Measurements from ENCODE around the gene CNIH2. TPM values are rescaled to one million over a fixed set of nuclear protein-coding genes. Genes with fewer than 3 reads are reported as not detected.

The CNIH2 gene
- total RNA-seq, 1 experiment from 2014 or later: 1.3 TPM

- Histone ChIP-seq H3K9me2 (ENCODE audit: insufficient read depth) (no peaks in the 10 kb centered on the region), H3K79me2 (ENCODE audit: insufficient read depth, low read length) (no peaks in the 10 kb centered on the region), H3K9ac (ENCODE audit: low read length) (no peak overlapping the region), H4K20me1 (ENCODE audit: insufficient read depth) (no peaks in the 10 kb centered on the region), H2AFZ (ENCODE audit: low read depth, low read length, poor library complexity, severe bottlenecking) (no peak overlapping the region), H3K4me2 (ENCODE audit: low read length) (no peak overlapping the region), H3K4me3 (replicated peaks in 1 of 2; ENCODE audit: low read depth in 1 of 2, low read length in 2 of 2) (no peak overlapping the region), H3K36me3 (ENCODE audit: control insufficient read depth in 1 of 2, insufficient read depth in 2 of 2, low read length in 2 of 2) (peaks cover 2 to 7% of the 10 kb centered on the region in 2 experiments; a peak in 2 of 4 replicates), H3K27ac (ENCODE audit: low read depth, low read length) (no peak overlapping the region), H3K27me3 (ENCODE audit: insufficient read depth, low read length) (no peaks in the 10 kb centered on the region), H3K9me3 (ENCODE audit: control insufficient read depth in 1 of 2, insufficient read depth in 1 of 2, low read depth in 1 of 2, low read length in 2 of 2) (no peaks in the 10 kb centered on the region), H3K4me1 (ENCODE audit: control insufficient read depth in 1 of 2, insufficient read depth in 2 of 2, low read length in 2 of 2) (no peaks in the 10 kb centered on the region)
- TF ChIP-seq EZH2 (IDR thresholded peaks at IDR 0.05): no peak
- no peak for TF ChIP-seq ZFX (IDR thresholded peaks at IDR 0.05)
- no peak for TF ChIP-seq CBX3 (IDR thresholded peaks at IDR 0.05; ENCODE audit: low read depth)
- no peak for TF ChIP-seq EGR1 (IDR thresholded peaks at IDR 0.05; ENCODE audit: low read depth)
- TF ChIP-seq SIN3A (IDR thresholded peaks at IDR 0.05; ENCODE audit: low read depth): no peak
- no peak for TF ChIP-seq ZNF274 (IDR thresholded peaks at IDR 0.05; ENCODE audit: low read depth, low read length)
- no peak for TF ChIP-seq POLR2AphosphoS5 (IDR thresholded peaks at IDR 0.05; ENCODE audit: low read depth, low read length)
- no peak for TF ChIP-seq ZBTB33 (IDR thresholded peaks at IDR 0.05; ENCODE audit: extremely low read depth, insufficient replicate concordance, low read length)
- TF ChIP-seq REST (IDR thresholded peaks at IDR 0.05; ENCODE audit: low read depth): no peak
- TF ChIP-seq, protein P1, sequence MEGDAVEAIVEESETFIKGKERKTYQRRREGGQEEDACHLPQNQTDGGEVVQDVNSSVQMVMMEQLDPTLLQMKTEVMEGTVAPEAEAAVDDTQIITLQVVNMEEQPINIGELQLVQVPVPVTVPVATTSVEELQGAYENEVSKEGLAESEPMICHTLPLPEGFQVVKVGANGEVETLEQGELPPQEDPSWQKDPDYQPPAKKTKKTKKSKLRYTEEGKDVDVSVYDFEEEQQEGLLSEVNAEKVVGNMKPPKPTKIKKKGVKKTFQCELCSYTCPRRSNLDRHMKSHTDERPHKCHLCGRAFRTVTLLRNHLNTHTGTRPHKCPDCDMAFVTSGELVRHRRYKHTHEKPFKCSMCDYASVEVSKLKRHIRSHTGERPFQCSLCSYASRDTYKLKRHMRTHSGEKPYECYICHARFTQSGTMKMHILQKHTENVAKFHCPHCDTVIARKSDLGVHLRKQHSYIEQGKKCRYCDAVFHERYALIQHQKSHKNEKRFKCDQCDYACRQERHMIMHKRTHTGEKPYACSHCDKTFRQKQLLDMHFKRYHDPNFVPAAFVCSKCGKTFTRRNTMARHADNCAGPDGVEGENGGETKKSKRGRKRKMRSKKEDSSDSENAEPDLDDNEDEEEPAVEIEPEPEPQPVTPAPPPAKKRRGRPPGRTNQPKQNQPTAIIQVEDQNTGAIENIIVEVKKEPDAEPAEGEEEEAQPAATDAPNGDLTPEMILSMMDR (IDR thresholded peaks at IDR 0.05 in 2 of 3, conservative IDR thresholded peaks at IDR 0.05 in 1 of 3; ENCODE audit: borderline replicate concordance in 1 of 3, insufficient read depth in 1 of 3, low read depth in 2 of 3, low read length in 2 of 3): no peak
- TF ChIP-seq, protein P2, sequence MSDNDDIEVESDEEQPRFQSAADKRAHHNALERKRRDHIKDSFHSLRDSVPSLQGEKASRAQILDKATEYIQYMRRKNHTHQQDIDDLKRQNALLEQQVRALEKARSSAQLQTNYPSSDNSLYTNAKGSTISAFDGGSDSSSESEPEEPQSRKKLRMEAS (IDR thresholded peaks at IDR 0.05): no peak
- no peak for TF ChIP-seq SP1 (IDR thresholded peaks at IDR 0.05; ENCODE audit: low read depth)
- no peak for TF ChIP-seq JUND (IDR thresholded peaks at IDR 0.05)
- no peak for TF ChIP-seq RAD21 (IDR thresholded peaks at IDR 0.05; ENCODE audit: low read depth)
- no peak for TF ChIP-seq TCF7L2 (IDR thresholded peaks at IDR 0.05; ENCODE audit: borderline replicate concordance, extremely low read depth, insufficient read depth, insufficient read length)
- POLR2A ChIA-PET: no interaction called here
- CTCF ChIA-PET: no interaction called here
- RAD21 ChIA-PET (ENCODE audit: low non-redundant PET in 1 of 2, low total read pairs in 2 of 2, uncharacterized antibody in 2 of 2, unreplicated experiment in 2 of 2): no interaction called here
- intact Hi-C loops (cut with micrococcal nuclease): no loop called here
- DNase-seq (ENCODE audit: low read depth, low spot score) (no peak), ATAC-seq (no peak)
- BruUV-seq (replicated peaks): no TSS peak
These were observed 47.0 kb upstream of the CNIH2 start for GRCh38 chr11:66230978-66231377.

Data from HCT116 (cell line).